HEK293 (cell line): ENCODE results near the gene KIF2C.

ENCODE experiments used
- CTCF ChIA-PET: fragments of 350-600 bp; formaldehyde crosslinking; extraction: SDS; loops from one replicate; lab custom pipeline; 2021; ENCODE audit warnings: antibody characterized with exemption; lab: Yijun Ruan, JAX
- POLR2A ChIA-PET: fragments of 300-600 bp; formaldehyde crosslinking; extraction: SDS; loops from one replicate; lab custom pipeline; 2020; ENCODE audit warnings: antibody characterized with exemption, inconsistent platforms; lab: Yijun Ruan, JAX
- H3K27ac ChIP-seq: fragments of 200-500 bp; sonication (Bioruptor generic); 2 replicates; pipeline ENCODE4 v1.5.1; 2014; ENCODE audit warnings: low read depth, low read length, control low read depth, inconsistent platforms; ENCODE audit errors: extremely low read depth
- H3K36me3 ChIP-seq, 2 experiments: fragments of 200-500 bp in 1 of 2; sonication (Bioruptor generic) in 1 of 2; 1 replicate in 1 of 2; 2 replicates in 1 of 2; pipeline ENCODE4 v1.5.1; 2014 to 2017; ENCODE audit warnings: inconsistent platforms in 2 of 2, low read length in 2 of 2; ENCODE audit not compliant: control insufficient read depth in 2 of 2, insufficient read depth in 1 of 2
- H3K4me1 ChIP-seq: fragments of 200-500 bp; sonication (Bioruptor generic); 2 replicates; pipeline ENCODE4 v1.5.1; 2014; ENCODE audit warnings: mild to moderate bottlenecking, low read length, inconsistent platforms; ENCODE audit not compliant: control insufficient read depth, insufficient read depth
- H3K4me3 ChIP-seq: 2 replicates; pipeline ENCODE4 v1.5.1; 2011; ENCODE audit warnings: low read depth, mild to moderate bottlenecking, control low read depth, low read length, moderate library complexity
- H3K9me3 ChIP-seq: fragments of 200-500 bp; sonication (Bioruptor generic); 2 replicates; pipeline ENCODE4 v1.5.1; 2014; ENCODE audit warnings: low read depth, low read length, inconsistent platforms; ENCODE audit not compliant: control insufficient read depth, insufficient read depth
- BCL11B ChIP-seq: fragments of 450-650 bp; formaldehyde crosslinking; IDR thresholded peaks from 2 replicates; pipeline ENCODE4 v1.5.1; 2016; ENCODE audit warnings: low read depth, missing biosample characterization, missing genetic modification characterization
- EGR2 ChIP-seq: fragments of 450-650 bp; formaldehyde crosslinking; IDR thresholded peaks from 2 replicates; pipeline ENCODE4 v1.5.1; 2016; ENCODE audit warnings: low read depth, missing biosample characterization, missing genetic modification characterization
- GLI2 ChIP-seq: fragments of 450-650 bp; formaldehyde crosslinking; IDR thresholded peaks from 2 replicates; pipeline ENCODE4; 2017; ENCODE audit warnings: missing biosample characterization, missing genetic modification characterization, low read depth, borderline replicate concordance
- KLF1 ChIP-seq: fragments of 450-650 bp; formaldehyde crosslinking; IDR thresholded peaks from 2 replicates; pipeline ENCODE4 v1.5.1; 2016; ENCODE audit warnings: missing biosample characterization, missing genetic modification characterization
- MYNN ChIP-seq: fragments of 450-650 bp; formaldehyde crosslinking; IDR thresholded peaks from 2 replicates; pipeline ENCODE4 v1.5.1; 2016; ENCODE audit warnings: missing biosample characterization, missing genetic modification characterization, borderline replicate concordance
- SETDB1 ChIP-seq: IDR thresholded peaks from one replicate; pipeline ENCODE4 v1.6.1; 2017; ENCODE audit warnings: mild to moderate bottlenecking, low read length, moderate library complexity, mixed read lengths; ENCODE audit not compliant: insufficient read length
- SP2 ChIP-seq: fragments of 450-650 bp; formaldehyde crosslinking; IDR thresholded peaks from 2 replicates; pipeline ENCODE4 v1.5.1; 2016; ENCODE audit warnings: missing biosample characterization, missing genetic modification characterization
- ZBTB17 ChIP-seq: fragments of 450-650 bp; formaldehyde crosslinking; IDR thresholded peaks from 2 replicates; pipeline ENCODE4 v1.5.1; 2016; ENCODE audit warnings: missing biosample characterization, missing genetic modification characterization
- ZFHX2 ChIP-seq: fragments of 450-650 bp; formaldehyde crosslinking; conservative IDR thresholded peaks from 2 replicates; pipeline ENCODE4 v1.5.1; 2016; ENCODE audit warnings: missing biosample characterization, missing genetic modification characterization
- ZNF394 ChIP-seq: fragments of 450-650 bp; formaldehyde crosslinking; IDR thresholded peaks from 2 replicates; pipeline ENCODE4 v1.5.1; 2016; ENCODE audit warnings: missing biosample characterization, missing genetic modification characterization, mild to moderate bottlenecking, moderate library complexity, borderline replicate concordance
- ZNF404 ChIP-seq: fragments of 450-650 bp; formaldehyde crosslinking; IDR thresholded peaks from 2 replicates; pipeline ENCODE4 v1.5.1; 2017; ENCODE audit warnings: missing biosample characterization, missing genetic modification characterization
- ZNF48 ChIP-seq: fragments of 450-650 bp; formaldehyde crosslinking; IDR thresholded peaks from 2 replicates; pipeline ENCODE4 v1.5.1; 2016; ENCODE audit warnings: missing biosample characterization, missing genetic modification characterization
- ZNF521 ChIP-seq: fragments of 450-650 bp; formaldehyde crosslinking; IDR thresholded peaks from 2 replicates; pipeline ENCODE4 v1.5.1; 2017; ENCODE audit warnings: missing biosample characterization, mild to moderate bottlenecking, missing genetic modification characterization
- ZNF558 ChIP-seq: fragments of 450-650 bp; formaldehyde crosslinking; IDR thresholded peaks from 2 replicates; pipeline ENCODE4 v1.5.1; 2016; ENCODE audit warnings: missing biosample characterization, missing genetic modification characterization
- ZNF747 ChIP-seq: fragments of 450-650 bp; formaldehyde crosslinking; IDR thresholded peaks from 2 replicates; pipeline ENCODE4 v1.5.1; 2016; ENCODE audit warnings: missing biosample characterization, missing genetic modification characterization
- TF ChIP-seq, protein P1 (sequence below): fragments of 450-650 bp; formaldehyde crosslinking; IDR thresholded peaks from 2 replicates; pipeline ENCODE4 v1.5.1; 2017; ENCODE audit warnings: missing biosample characterization, missing genetic modification characterization
- TF ChIP-seq, protein P2 (sequence below): fragments of 450-650 bp; formaldehyde crosslinking; IDR thresholded peaks from 2 replicates; pipeline ENCODE4 v1.5.1; 2016; ENCODE audit warnings: missing biosample characterization, missing genetic modification characterization
- TF ChIP-seq, protein P3 (sequence below): fragments of 450-650 bp; formaldehyde crosslinking; IDR thresholded peaks from 2 replicates; pipeline ENCODE4 v1.5.1; 2016; ENCODE audit warnings: missing biosample characterization, missing genetic modification characterization
- TF ChIP-seq, protein P4 (sequence below): fragments of 450-650 bp; formaldehyde crosslinking; conservative IDR thresholded peaks from 2 replicates; pipeline ENCODE4 v1.5.1; 2016; ENCODE audit warnings: low read depth, missing biosample characterization, missing genetic modification characterization

Gene KIF2C

DNA sequence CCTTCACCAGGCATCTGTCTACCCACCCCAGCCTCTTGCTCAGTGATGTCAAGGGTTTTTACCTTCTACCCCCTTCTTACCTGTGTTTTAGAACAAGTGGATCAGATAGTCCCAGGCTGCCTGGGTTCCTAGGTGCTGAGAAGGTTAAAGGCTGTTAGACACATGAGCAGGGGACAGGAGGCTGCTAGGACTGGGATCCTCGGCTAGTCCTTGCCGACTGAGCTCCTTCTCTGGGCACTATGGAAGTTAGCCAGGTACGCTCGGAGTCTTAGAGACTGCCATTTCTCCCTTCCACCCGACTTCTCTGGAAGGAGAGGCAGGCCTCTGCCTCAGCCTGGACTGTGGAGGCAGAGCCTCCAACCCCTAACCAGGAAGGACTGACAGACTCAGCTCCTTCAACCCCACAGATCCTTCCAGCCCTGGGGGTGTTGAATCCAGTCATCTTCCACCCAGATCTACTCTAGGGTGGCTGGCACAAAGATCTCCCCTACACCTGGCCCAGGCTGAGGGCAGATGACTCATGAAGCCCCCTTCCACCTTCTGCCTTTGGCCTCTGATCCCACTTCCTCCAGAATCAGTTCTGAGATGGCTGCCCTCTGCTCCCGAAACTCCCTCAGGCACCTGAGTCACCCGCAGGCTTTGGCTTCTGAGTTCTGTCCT lies 67.2 kb downstream of the KIF2C start, which contains the start of gene DYNLT4:
DYNLT4 (minus strand) TSS at position 648 of the 660 bp plus-strand sequence. CDS start 683 bp downstream, outside the sequence.
- peak within 1 kb of the TSS; percentile 1 for H3K4me3 ChIP-seq
- peaks cover 0 to 57% of the 10 kb centered on the region in 2 experiments; a peak in 1 of 3 replicates for H3K36me3 ChIP-seq
- peaks cover 19% of the 10 kb centered on the region for H3K4me1 ChIP-seq
- TF ChIP-seq SP2 (no peak), BCL11B (tag by site-specific recombination) (peak; percentile 62; the same call in 1 of the 2 replicates), ZNF48 (tag by site-specific recombination) (no peak), GLI2 (tag by site-specific recombination) (no peak), ZNF558 (tag by site-specific recombination) (no peak), EGR2 (no peak; the same call in 1 of the 2 replicates), ZNF394 (tag by site-specific recombination) (0 out of 2 replicates have a peak, but pooled peaks have one; percentile 7), ZNF521 (tag by site-specific recombination) (no peak)
- TF ChIP-seq, protein P1, sequence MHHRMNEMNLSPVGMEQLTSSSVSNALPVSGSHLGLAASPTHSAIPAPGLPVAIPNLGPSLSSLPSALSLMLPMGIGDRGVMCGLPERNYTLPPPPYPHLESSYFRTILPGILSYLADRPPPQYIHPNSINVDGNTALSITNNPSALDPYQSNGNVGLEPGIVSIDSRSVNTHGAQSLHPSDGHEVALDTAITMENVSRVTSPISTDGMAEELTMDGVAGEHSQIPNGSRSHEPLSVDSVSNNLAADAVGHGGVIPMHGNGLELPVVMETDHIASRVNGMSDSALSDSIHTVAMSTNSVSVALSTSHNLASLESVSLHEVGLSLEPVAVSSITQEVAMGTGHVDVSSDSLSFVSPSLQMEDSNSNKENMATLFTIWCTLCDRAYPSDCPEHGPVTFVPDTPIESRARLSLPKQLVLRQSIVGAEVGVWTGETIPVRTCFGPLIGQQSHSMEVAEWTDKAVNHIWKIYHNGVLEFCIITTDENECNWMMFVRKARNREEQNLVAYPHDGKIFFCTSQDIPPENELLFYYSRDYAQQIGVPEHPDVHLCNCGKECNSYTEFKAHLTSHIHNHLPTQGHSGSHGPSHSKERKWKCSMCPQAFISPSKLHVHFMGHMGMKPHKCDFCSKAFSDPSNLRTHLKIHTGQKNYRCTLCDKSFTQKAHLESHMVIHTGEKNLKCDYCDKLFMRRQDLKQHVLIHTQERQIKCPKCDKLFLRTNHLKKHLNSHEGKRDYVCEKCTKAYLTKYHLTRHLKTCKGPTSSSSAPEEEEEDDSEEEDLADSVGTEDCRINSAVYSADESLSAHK (tag by site-specific recombination): peak; percentile 17; the same call in 1 of the 2 replicates
- TF ChIP-seq, protein P2, sequence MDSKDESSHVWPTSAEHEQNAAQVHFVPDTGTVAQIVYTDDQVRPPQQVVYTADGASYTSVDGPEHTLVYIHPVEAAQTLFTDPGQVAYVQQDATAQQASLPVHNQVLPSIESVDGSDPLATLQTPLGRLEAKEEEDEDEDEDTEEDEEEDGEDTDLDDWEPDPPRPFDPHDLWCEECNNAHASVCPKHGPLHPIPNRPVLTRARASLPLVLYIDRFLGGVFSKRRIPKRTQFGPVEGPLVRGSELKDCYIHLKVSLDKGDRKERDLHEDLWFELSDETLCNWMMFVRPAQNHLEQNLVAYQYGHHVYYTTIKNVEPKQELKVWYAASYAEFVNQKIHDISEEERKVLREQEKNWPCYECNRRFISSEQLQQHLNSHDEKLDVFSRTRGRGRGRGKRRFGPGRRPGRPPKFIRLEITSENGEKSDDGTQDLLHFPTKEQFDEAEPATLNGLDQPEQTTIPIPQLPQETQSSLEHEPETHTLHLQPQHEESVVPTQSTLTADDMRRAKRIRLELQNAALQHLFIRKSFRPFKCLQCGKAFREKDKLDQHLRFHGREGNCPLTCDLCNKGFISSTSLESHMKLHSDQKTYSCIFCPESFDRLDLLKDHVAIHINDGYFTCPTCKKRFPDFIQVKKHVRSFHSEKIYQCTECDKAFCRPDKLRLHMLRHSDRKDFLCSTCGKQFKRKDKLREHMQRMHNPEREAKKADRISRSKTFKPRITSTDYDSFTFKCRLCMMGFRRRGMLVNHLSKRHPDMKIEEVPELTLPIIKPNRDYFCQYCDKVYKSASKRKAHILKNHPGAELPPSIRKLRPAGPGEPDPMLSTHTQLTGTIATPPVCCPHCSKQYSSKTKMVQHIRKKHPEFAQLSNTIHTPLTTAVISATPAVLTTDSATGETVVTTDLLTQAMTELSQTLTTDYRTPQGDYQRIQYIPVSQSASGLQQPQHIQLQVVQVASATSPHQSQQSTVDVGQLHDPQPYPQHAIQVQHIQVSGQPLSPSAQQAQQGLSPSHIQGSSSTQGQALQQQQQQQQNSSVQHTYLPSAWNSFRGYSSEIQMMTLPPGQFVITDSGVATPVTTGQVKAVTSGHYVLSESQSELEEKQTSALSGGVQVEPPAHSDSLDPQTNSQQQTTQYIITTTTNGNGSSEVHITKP (tag by site-specific recombination): peak; percentile 11; the same call in 1 of the 2 replicates
- peak within 1 kb of the TSS; percentile 72 for H3K27ac ChIP-seq
- no peaks in the 10 kb centered on the region for H3K9me3 ChIP-seq
- ChIA-PET POLR2A (interaction anchor here (1.0 to 4.0 kb wide), 4 partner anchors 13 to 496 kb away, joined by 5 to 84 read pairs (median 10); partner anchors contain the start of genes PTCH2 and RPS8), CTCF (interaction anchor here (0.9 to 1.5 kb wide), 2 partner anchors 29 to 537 kb away, joined by 3 to 5 read pairs; no protein-coding TSS in a partner anchor)

DNA sequence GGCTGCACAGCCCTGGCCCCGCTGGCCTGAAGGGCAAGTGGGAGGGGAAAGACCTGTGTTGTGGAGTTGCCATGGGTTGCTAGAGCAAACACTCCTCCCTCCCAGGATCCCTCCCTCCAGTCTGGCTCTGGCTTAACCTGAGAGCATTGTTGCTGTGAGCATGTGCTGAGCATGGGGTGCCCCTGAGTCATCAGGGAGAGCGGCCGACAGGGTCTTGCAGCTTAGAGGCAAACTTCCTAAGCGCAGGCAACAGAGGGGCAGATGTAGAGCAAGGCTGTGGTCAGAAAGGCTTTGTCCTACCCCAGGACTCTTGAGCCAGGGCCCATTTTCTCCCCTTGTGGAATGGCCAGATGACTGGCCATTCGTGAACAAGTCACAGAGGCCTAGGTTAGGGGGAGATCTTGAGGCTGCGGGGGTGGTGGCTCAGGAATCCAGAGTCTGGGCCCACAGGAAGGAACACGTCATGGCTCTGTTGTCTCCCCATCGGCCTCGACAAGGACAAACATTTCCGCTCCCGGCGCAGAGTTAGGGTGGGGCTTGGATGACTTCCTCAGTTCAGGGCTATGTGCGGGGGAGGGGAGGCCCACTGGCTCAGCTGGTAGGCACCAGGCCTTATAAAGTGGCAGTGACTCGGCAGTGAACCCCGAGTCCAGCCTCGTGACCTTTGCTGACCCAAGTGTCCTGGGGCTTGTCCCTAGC lies 67.9 kb downstream of the KIF2C start:
- Histone ChIP-seq H3K27ac (peak overlapping the region; percentile 72), H3K4me1 (peaks cover 19% of the 10 kb centered on the region), H3K36me3 (peaks cover 0 to 51% of the 10 kb centered on the region in 2 experiments; a peak in 1 of 3 replicates), H3K4me3 (peak overlapping the region; percentile 1), H3K9me3 (no peaks in the 10 kb centered on the region)
- ChIA-PET CTCF (interaction anchor here (0.6 to 2.0 kb wide), 7 partner anchors 9 to 537 kb away, joined by 3 to 9 read pairs (median 3); no protein-coding TSS in a partner anchor), POLR2A (interaction anchor here (0.6 to 4.0 kb wide), 15 partner anchors 8 to 693 kb away, joined by 3 to 84 read pairs (median 5); partner anchors contain the start of genes BEST4, CCDC163, EIF2B3 and MMACHC)
- TF ChIP-seq ZNF747 (no peak), ZNF404 (tag by site-specific recombination) (no peak), ZFHX2 (tag by site-specific recombination) (peak; percentile 75), ZBTB17 (tag by site-specific recombination) (peak; percentile 84), MYNN (no peak), KLF1 (tag by site-specific recombination) (peak; percentile 58), SETDB1 (peak; percentile 70)
- TF ChIP-seq, protein P3, sequence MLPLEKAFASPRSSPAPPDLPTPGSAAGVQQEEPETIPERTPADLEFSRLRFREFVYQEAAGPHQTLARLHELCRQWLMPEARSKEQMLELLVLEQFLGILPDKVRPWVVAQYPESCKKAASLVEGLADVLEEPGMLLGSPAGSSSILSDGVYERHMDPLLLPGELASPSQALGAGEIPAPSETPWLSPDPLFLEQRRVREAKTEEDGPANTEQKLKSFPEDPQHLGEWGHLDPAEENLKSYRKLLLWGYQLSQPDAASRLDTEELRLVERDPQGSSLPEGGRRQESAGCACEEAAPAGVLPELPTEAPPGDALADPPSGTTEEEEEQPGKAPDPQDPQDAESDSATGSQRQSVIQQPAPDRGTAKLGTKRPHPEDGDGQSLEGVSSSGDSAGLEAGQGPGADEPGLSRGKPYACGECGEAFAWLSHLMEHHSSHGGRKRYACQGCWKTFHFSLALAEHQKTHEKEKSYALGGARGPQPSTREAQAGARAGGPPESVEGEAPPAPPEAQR (tag by site-specific recombination): no peak; the same call in 1 of the 2 replicates
- TF ChIP-seq, protein P4, sequence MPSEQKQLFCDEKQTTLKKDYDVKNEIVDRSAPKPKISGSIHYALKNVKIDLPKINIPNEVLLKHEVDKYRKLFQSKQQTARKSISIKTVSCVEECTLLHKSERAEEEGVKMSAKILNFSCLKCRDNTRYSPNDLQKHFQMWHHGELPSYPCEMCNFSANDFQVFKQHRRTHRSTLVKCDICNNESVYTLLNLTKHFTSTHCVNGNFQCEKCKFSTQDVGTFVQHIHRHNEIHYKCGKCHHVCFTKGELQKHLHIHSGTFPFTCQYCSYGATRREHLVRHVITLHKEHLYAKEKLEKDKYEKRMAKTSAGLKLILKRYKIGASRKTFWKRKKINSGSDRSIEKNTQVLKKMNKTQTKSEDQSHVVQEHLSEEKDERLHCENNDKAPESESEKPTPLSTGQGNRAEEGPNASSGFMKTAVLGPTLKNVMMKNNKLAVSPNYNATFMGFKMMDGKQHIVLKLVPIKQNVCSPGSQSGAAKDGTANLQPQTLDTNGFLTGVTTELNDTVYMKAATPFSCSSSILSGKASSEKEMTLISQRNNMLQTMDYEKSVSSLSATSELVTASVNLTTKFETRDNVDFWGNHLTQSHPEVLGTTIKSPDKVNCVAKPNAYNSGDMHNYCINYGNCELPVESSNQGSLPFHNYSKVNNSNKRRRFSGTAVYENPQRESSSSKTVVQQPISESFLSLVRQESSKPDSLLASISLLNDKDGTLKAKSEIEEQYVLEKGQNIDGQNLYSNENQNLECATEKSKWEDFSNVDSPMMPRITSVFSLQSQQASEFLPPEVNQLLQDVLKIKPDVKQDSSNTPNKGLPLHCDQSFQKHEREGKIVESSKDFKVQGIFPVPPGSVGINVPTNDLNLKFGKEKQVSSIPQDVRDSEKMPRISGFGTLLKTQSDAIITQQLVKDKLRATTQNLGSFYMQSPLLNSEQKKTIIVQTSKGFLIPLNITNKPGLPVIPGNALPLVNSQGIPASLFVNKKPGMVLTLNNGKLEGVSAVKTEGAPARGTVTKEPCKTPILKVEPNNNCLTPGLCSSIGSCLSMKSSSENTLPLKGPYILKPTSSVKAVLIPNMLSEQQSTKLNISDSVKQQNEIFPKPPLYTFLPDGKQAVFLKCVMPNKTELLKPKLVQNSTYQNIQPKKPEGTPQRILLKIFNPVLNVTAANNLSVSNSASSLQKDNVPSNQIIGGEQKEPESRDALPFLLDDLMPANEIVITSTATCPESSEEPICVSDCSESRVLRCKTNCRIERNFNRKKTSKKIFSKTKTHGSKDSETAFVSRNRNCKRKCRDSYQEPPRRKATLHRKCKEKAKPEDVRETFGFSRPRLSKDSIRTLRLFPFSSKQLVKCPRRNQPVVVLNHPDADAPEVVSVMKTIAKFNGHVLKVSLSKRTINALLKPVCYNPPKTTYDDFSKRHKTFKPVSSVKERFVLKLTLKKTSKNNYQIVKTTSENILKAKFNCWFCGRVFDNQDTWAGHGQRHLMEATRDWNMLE (tag by site-specific recombination): peak; percentile 51
